ENCODE results near the gene NLRC3. TPM values are rescaled to one million over a fixed set of nuclear protein-coding genes. Genes with fewer than 3 reads are reported as not detected.

The NLRC3 gene
- total RNA-seq, 1 experiment from 2014 or later = not detected

DNA sequence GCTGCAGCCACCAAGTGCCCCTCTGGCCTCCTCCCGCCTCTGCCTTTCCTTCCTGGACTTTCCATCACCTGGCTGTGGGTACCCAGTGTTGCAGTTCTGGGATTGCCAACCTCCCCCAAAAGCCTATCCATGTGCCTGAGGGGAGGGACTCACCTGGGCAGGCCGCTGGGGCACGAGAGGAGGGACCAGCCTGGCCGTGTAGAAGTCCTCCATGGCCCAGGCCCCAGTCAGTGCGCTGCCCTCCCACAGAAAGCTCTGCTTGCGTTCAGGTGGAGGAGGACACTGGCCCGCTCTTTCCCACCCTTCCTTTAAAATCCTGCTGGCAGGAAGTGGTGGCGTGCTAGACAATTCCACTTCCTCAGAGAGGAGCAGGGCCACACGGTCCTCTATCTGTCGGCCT is 20.0 kb upstream of the NLRC3 start:
- no peak for DNase-seq (ENCODE audit: low read depth)

DNA sequence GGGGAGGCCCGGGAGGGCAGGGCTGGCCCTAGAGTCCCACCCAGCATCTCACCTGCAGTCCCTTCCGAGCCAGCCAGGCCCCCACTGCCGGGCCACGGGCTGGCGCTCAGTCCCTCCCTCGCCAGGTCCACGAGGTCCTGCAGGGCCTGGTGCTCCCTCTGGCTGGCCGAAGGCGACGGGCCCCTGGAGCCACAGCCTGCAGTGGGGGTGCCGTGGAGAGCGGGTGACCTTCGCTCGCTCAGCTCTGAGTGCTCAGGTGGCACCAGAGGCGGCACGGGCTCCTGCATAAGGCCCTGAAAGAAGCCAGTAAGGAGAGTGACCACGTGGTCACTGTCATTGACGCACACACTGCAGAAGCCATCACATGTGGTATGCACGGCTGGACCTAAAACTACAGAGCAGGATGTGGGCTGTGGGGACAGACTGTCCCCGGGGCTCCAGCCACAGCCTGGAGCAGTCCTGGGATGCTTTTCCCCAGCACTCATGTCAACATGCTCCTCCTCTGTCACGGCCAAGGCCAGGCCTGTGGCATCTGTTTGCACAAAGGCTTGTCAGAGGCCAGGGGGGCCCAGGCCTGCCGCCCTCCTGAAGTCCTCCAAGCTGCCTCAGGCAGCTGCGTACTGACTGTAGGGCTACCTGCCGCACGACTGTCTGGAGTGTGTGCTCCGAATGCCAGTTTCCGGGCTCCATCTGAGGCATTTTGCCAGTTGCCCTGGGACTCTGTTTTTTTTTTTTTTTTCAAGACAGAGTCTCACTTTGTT is 19.1 kb upstream of the NLRC3 start:
- no peak for DNase-seq (ENCODE audit: low read depth)

DNA sequence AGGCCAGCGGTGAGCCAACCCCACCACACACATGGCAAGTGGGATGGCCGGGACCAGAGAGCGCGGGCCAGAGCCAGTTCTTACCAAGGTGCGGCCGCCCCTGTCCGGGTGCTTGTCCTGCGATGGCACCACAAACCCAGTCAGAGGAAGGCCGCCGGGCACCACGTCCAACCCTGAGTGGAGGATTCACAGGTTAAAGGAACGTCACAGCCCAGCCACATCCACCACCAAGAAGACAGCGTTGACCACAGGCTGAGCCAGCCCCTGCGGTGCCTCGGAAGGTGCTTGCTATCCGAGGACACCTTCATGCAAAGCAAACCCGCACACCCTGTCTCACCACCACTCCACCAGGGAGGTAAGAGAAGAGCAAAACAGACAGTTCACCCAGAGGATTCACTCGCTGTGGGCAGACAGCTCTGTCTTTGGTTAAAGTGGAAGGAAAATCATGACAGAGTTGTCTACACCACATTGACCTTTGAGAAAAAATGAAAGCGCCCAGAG is 18.4 kb upstream of the NLRC3 start:
- no peak for DNase-seq (ENCODE audit: low read depth)

DNA sequence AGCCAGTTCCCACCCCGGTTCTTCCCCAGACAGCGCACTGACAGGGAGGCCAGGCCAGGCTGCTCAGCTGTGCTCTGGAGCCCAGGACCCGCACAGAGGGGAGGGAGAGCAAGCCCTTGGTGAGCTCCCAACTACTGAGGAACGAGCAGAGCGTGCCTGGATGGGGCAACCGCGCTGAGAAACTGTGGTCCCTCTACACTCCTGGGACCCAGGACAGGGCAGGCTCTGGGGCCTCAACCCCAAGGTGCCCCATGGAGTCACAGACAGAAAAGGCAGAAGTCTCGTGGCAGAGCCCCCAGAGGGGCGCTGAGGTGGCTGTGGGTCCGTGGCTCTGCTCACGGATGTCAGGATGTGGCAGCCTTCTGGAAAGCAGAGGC is 17.9 kb upstream of the NLRC3 start:
- DNase-seq (ENCODE audit: low read depth) = no peak

DNA sequence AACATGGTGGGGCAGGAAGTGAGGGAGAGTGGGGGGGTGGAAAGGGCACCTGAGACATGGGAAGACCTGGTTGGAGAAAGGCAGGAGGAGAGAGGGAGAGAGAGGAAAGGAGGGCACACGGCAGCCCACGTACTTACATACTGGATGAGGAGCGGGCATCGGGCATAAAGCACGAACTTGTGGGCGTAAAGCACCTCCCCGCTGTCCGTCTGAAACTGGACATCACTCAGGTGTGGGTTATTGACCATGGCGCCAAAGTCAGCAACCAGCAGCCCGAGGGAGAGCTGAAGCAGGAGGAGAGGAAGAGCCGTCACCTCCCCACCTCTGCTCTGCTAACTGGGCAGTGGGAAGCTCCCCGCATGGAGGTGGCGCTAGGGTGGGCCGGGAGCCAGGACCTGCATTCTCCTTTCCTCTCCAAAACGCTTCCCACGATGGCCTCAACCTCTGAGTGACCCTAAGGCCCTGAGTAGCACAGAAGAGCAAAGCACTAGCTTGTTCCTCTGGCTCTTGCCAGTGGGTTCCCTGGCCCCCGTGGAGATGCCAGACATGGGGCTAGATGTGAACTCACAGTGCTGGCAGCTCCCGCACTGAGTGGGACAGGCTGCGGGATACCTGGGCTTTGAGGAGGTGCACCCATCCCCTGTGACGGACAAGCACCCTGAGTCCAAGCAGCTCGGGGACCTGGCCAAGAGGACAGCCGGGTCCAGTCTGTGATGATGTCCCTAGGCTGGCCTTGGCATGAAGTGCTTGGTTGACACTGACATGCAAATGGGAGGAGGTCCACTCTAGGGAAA is 17.3 kb upstream of the NLRC3 start:
- no peak for DNase-seq (ENCODE audit: low read depth)

DNA sequence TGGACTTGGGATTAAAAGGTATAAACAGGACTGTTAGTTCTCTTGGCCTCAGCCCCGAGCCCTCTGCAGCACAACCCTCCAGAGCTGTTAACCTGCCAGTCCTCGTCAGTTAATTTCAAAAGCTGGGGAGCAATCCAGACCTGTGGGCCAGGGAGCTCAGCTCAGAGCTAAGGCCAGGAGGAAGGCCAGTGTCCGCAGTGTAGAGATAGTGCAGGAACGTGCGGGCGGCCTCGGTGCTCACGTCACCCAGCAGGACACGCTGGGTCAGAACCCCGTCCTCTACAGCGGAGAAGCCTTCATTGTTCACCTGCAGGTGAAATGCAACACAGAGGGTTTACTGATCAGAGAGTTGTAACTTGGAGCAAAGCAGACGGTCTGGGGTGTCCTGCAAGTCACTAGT is 15.4 kb upstream of the NLRC3 start:
- DNase-seq (ENCODE audit: low read depth) = no peak

DNA sequence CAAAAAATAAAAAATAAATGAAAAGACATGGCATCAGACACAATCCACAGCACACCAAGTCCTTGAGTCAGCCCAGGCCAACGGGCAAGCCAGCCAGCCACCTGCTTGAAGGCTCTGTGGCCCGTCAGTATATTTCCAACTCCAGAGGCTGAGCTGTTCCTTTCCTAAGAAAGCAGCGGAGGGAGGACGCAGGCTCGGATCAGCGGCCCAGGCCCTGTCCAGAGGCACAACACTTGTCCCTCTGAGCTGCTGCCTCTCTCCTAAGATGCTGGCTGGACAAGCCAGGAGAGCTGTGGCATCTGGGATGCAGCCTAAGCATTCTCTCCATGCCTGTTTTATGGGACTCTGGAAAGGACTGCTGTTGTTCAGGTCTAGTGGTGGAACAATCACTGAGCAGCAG is 14.8 kb upstream of the NLRC3 start:
- DNase-seq (ENCODE audit: low read depth) = no peak

DNA sequence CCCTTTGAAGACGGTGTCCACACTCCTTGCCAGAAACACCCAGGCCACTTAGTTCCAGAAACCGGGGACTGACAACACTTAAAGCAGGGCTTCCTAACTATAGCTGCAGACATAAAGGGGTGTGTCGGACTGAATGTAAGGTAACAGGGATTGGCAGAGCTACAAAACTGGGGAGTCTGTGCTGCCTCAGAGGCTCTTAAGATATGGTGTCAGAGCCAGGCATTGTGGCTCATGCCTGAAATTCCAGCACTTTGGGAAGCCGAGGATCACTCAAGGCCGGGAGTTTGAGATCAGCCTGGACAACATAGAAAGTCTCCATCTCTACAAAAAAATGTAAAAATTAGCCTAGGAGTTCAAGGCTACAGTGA is 14.2 kb upstream of the NLRC3 start:
- no peak for DNase-seq (ENCODE audit: low read depth)

DNA sequence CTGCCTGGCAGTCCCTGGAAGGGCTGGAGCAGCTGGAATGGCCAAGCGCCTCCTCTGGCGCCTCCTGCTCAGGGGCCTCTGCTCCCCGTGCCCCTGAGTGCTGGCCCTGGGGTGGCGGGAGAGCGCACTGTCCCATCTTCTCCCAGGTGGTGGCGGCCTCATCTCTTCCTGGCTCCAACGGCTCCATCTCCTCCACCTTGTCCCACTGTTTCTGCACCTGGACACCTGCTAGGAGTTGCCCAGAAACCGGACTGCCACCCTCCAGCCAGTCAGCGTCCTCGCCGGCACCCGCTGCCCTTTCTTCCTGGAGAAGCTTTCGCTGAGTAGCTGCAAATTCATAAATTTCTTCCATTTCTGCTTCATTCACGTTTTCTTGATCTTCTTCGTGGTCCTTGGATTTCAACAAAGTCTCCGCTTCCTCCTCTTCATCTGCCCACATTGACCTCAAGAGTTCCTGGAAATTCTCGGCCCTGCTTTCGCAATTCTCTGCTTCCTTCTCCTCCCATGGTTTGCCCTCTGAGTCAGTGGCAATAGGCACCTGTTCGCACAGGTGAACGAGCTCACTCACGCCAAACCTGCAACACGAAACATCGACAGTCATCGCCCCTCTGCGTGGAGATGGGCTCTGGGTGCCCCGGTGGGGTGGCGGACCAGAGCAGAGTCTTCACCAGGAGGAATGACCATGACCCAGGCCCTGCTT is 13.7 kb upstream of the NLRC3 start:
- no peak for DNase-seq (ENCODE audit: low read depth)

DNA sequence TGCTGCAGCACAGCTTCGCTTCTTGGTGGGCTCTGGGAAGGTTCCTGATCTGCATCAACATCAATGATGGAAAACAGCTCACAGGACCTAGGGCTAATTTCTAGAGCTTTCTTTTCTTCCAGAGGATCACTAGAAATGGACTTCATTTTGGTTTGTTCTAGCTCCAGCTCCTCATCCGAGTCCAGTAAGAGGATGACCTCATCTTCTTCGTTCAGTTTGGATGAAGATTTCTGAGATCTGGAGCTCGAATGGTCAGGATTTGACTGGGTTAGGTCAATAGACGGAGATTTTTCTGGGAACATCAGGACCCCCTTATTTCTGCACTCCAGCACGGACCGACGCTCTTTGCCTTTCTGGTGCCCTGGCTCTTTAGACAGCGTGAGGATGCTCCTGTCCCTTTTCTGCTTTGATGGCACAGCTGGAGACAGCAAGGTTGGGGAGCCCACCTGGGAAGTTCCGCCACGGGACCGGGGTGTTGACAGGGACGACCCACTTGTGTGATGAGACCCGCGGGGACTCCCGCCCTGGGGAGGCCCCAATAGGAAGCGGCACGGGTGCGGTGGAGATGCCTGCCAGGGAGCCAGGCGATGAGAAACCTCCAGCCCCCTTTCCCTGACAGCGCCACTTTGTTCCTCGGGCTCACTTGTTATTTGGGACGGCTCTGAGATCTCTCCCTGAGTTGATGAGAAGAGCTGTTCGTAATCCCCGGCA is 12.9 kb upstream of the NLRC3 start:
- no peak for DNase-seq (ENCODE audit: low read depth)

DNA sequence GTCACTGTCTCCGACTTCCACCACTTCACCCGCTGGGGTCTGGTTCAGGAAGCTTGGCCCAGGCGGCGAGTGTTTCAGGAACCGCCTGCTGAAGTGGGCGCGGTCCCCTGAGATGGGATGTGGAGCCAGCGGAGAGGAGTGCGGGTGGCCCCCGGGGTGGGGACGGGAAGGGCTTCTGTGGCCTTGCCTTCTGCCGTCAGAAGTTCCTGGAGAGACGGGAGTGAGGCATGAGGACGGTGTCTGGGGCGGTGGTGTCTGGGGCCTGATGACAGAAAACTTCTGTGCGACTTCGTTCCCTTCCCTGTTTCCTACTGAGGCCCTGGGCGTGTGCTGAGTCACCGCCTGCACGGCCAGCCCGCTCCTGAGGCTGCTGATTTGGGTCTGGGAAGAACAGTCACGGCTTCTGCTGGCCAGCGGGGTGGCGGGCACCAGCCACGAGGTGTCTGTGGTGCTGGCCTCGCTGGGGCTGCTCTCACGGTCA is 12.3 kb upstream of the NLRC3 start:
- no peak for DNase-seq (ENCODE audit: low read depth)

DNA sequence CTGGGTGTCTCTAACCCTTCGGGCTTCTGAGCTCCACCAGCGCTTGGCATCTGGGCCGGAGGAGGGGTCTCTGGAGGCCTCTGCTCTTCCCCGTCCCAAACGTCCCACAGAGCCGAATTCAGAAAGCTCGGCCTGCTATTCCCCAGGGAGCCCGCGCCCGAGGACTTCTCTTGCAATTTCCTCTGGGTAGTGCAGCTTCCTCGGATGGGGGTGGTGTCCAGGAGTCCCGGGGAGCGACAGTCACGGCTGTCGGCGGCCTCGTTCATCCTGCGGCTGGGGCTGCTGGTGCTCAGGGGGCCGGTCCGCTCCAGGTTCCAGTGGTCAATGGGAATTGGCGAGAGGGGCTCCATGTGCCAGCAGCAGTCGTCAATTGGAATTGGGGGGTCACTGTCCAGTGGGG is 11.8 kb upstream of the NLRC3 start:
- no peak for DNase-seq (ENCODE audit: low read depth)

DNA sequence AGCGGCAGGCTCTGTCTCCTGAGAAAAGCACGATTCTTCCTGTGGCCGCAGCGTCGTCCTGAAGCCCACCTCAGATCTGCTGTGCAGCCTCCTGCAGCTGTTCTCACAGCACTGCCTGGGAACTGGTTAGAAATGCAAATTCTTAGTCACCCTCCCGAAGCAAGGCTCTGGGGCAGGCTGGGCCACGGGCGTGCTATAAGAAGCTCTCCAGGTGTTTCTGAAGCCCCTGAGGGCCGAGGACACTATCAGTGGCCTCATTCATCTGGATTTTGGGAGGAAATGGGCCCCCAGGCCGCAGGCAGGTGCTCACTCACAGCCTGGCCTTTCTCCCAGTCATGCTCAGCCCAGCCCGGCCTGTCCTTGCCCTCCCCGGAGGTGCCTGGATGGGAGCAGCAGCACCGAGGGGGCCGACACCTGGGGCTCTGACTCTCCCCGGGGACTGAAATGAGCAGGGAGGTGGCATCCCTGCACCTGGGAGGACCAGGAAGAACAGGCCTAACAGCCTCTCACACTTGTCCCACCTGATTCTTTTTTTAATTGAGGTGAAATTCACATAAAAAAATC is 10.4 kb upstream of the NLRC3 start:
- no peak for DNase-seq (ENCODE audit: low read depth)

DNA sequence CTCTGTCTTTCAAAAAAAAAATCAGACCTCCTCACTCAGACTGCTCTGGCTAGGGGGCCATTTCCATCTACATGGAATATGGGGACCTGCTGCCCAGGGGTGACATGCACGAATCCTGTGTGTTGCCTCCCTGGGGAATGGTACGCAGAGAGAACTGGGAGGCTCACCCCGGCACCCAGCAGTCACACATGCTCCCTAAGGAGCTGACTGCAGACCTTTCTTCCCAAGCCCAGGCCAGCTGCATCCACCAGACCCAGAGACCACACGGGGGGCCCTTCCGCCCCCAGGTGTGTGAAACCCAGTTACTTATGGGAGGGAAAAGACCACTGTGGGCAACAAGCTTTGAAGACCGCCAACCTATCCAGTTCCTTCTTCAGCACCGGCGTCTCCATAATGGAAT is 7.2 kb upstream of the NLRC3 start:
- no peak for DNase-seq (ENCODE audit: low read depth)

DNA sequence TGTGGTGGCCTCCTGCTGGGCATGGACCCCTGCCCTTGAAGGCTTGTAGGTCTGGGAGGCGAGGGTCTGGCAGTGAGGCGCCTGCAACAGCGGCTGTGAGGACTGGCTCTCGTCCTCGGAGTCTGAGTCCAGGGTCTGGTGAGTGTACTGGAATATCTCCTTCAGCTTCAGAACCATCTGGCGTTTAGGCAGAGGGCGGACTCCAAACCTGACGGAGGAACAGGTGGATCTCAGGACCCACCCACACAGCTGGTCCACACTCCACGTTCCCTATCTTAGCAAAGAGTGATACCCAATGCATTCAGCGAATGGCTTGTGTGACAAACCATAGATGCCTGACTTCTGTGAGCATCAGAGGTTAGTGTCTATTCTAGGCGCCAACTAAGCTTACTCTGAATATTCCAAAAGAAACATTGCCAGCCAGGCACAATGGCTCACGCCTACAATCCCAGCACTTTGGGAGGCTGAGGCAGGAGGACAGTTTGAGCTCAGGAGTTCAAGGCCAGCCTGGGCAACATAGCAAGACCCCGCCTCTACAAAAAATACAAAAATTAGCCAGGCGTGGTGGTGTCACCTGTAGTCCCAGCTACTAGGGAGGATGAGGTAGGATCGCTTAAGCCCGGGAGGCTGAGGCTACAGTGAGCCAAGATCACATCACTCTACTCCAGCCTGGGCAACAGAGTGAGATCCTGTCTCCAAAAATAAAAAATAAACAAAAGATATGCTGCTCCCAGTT is 6.3 kb upstream of the NLRC3 start:
- DNase-seq (ENCODE audit: low read depth) = no peak

DNA sequence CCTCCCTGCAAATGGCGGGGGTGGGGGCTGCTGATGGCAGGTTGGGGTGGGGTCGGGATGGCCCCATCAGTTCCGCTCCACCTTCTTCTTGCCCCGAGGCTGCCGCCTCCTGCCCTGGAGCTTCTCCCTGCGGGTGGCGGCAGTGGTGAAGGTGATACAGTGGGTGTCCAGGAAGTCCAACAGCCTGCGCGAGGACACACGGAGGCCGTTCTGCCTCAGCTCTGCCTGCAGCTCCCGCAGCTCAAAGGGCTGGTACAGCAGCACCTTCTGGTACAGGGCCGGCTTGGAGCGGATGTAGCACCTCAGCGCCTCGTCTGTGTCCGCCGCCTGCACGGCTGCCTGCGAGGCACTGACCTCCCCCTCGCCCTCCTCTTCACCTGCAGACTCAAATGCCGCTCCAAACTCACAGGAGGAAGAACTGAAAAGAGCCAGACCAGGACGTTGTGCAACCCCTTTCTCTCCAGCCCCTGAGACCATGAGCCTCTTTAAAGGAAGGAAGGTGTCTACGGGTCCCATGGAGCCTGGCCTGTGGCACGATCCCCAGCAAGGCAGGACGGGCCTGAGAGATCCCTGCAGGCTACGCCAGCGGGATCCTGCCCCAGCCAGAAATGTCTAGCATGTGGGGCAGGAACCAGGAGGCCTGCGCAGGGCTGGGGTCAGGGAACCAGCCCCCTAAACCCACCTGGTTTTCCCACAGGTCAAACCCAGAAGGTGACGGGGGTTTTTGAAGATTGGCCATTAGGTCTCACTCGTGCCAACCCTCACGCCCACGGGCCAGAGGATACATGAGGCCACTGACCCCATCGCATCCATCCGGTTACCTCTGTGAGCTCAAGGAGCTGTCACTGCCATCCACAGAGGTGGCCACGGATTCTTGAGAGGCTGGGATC is 5.3 kb upstream of the NLRC3 start:
- no peak for DNase-seq (ENCODE audit: low read depth)

DNA sequence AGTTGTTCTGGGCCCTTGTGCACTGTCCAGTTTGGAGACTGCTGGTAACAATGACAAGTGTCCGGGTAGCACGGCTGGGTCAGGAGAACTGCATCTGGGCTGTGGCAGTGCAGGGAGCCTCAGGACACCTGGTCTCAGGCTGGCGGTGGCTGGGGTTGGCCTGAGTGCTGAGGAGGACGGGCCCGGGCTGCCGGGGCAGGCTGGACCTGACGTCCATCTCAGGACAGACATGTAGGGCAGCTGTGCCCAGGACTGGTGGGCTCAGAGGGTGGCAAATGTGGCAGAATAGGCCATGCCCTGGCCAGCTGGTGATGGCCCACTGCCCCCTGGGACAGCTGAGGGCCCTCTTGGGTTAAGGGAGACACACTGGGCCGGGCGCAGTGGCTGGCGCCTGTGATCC is 4.2 kb upstream of the NLRC3 start:
- no peak for DNase-seq (ENCODE audit: low read depth)

DNA sequence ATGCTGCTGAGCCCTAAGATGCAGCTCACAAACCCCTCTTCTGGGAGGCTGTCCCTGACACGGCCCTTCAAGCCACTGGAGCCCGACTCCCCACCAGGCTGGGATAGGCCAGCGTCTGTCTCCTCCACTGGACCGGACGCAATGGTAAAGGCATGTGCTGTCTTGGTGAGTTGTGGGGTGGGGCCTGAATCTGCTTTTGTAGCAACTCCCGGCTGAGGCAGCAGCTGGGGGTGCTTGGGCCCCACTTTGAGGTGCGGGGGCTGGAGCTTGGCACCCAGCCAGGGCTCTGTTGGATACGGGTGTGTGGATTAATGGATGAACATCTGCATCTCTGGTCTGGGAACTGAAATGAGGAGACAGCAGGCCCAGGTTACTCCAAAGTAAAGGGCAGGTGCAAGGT is 3.5 kb upstream of the NLRC3 start:
- DNase-seq (ENCODE audit: low read depth) = no peak

DNA sequence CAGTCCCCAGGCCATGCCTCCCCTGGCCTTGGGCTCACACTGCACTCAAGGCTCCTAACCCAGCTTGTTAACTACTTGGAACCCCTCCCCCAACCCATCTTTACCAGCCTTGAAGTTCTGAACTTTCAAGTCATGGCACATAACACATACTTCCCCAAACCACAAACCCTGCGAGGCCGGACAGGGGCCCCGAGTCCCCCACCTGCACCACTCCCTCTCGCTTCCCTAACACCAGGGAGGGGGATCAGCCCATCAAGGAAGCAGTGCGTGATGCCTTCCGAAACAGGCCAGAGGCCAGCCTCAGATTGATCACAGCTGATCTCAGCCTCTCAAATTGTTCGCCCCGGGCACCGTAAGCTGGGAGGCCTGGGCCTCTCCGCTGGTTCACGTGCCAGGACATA is 3.0 kb upstream of the NLRC3 start:
- DNase-seq (ENCODE audit: low read depth) = no peak

DNA sequence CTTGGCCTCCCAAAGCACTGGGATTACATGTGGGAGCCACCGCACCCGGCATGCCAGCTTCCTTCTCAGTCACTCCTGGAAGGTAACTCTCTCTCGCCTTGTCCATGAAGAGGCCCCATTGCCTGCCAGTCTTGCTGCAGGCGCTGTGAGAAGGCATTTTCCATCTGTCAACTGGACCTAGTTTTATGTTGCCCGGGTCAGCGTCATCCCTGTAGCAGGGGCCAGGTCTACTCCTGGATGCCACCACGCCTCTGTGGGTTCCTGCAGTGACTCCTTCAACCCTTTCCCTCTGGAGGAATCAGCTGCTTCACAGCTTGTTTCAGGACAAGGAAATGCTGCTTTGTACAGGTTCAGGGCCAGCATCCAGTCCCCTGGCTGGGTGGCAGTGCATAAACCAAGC is 2.6 kb upstream of the NLRC3 start:
- DNase-seq (ENCODE audit: low read depth) = no peak

Data from LHCN-M2 (cell line).